Measurements from ENCODE around the gene BLCAP. TPM values are rescaled to one million over a fixed set of nuclear protein-coding genes. Genes with fewer than 3 reads are reported as not detected.
A peak's percentile ranks its signal among the peaks of the same experiment; 100 is the strongest.

Gene BLCAP
- total and polyA plus RNA-seq, 2 donors (not counting 3 experiments of a cell fraction or from before 2014, with no cell fraction given), result 90.3 to 196 TPM

GRCh38 chr20:37526839-37527637 lies 638 bp downstream of the BLCAP start:
- no peak for TF ChIP-seq EZH2 (IDR thresholded peaks at IDR 0.05; ENCODE audit: borderline replicate concordance, low read depth, low read length, severe bottlenecking)
- no peak for TF ChIP-seq FOS (IDR thresholded peaks at IDR 0.05; ENCODE audit: borderline replicate concordance, insufficient read depth, low read length)
- TF ChIP-seq MYC (IDR thresholded peaks at IDR 0.05; ENCODE audit: low read depth, low read length), result no peak
- TF ChIP-seq GATA2 (IDR thresholded peaks at IDR 0.05; ENCODE audit: insufficient read depth, insufficient read length, low read depth, low read length), result no peak
- no peak for TF ChIP-seq CTCF (IDR thresholded peaks at IDR 0.05; ENCODE audit: extremely low read depth in 1 of 2, insufficient read depth in 1 of 2, low read depth in 1 of 2, low read length in 2 of 2)
- no peak for TF ChIP-seq POLR2AphosphoS5 (IDR thresholded peaks at IDR 0.05; ENCODE audit: insufficient read depth, low read depth, low read length)
- no peak for TF ChIP-seq MAX (IDR thresholded peaks at IDR 0.05; ENCODE audit: insufficient read depth, insufficient read length)
- TF ChIP-seq JUN (IDR thresholded peaks at IDR 0.05; ENCODE audit: borderline replicate concordance, insufficient read depth, insufficient read length, low read depth), result no peak
- no peak for TF ChIP-seq POLR2A (IDR thresholded peaks at IDR 0.05; ENCODE audit: low read depth, low read length)
- POLR2A ChIA-PET, result no interaction called here
- FAIRE-seq, result no peak
- H4K20me1 ChIP-seq (replicated peaks; ENCODE audit: control insufficient read depth, extremely low read depth, insufficient read depth, low read length), result peaks cover 3% of the 10 kb centered on the region
- peaks cover 52% of the 10 kb centered on the region for H3K79me2 ChIP-seq (ENCODE audit: control insufficient read depth, insufficient read depth, low read length)
- CTCF ChIA-PET, result interaction anchor here (0.7 to 1.5 kb wide), 4 partner anchors 12 to 331 kb away, joined by 3 to 6 read pairs (median 4); no protein-coding TSS in a partner anchor
- BruUV-seq (replicated peaks), result TSS peak; percentile 59
- no peak for DNase-seq (ENCODE audit: low read depth, low spot score)
- peak overlapping the region; percentile 98 for H3K9ac ChIP-seq (replicated peaks; ENCODE audit: extremely low read depth, insufficient read depth, low read length)
- no peaks in the 10 kb centered on the region for H3K27me3 ChIP-seq (ENCODE audit: control insufficient read depth in 2 of 2, insufficient read depth in 2 of 2, low read length in 2 of 2)
- dilution Hi-C loops (cut with MboI; ENCODE audit: extremely low pct_ligation_motif_present, low sequenced_read_pairs) (no loop called here), intact Hi-C loops (cut with micrococcal nuclease) (loop anchor here (1.0 to 2.0 kb wide), 2 partner anchors 8 to 144 kb away; no protein-coding TSS in a partner anchor)
- peaks cover 25% of the 10 kb centered on the region for H3K4me1 ChIP-seq (ENCODE audit: control insufficient read depth, extremely low read depth, insufficient read depth, low read length)
- peak overlapping the region; percentile 69 to 96 (median 94) for H3K4me3 ChIP-seq (replicated peaks in 1 of 3; ENCODE audit: insufficient read depth in 1 of 3, low read depth in 1 of 3, low read length in 3 of 3)
- peak overlapping the region; percentile 89 for H2AFZ ChIP-seq (ENCODE audit: low read depth, low read length)
- no peaks in the 10 kb centered on the region for H3K9me1 ChIP-seq (replicated peaks; ENCODE audit: control insufficient read depth, extremely low read depth, insufficient read depth, low read length)
- peak overlapping the region; percentile 96 for H3K4me2 ChIP-seq (ENCODE audit: insufficient read depth, low read length)
- peak overlapping the region; percentile 99 for H3K27ac ChIP-seq (ENCODE audit: insufficient read depth, low read depth, low read length)
- H3K9me3 ChIP-seq (replicated peaks; ENCODE audit: control insufficient read depth, insufficient read depth, low read length), result no peaks in the 10 kb centered on the region
- peaks cover 0 to 2% of the 10 kb centered on the region in 2 experiments for H3K36me3 ChIP-seq (ENCODE audit: control insufficient read depth in 2 of 2, extremely low read depth in 1 of 2, insufficient read depth in 2 of 2, low read length in 2 of 2)
